Smooth muscle cell of trachea (primary cell): ENCODE measurements around the gene CHST6. TPM values are rescaled to one million over a fixed set of nuclear protein-coding genes. Genes with fewer than 3 reads are reported as not detected.

Experiments used
- total RNA-seq: library from RNA; depleted of rRNA; stranded (reverse); fragments of >200 nt; gene quantifications from 2 replicates; pipeline ENCODE4 v1.2.1, GENCODE V29; 2014

CHST6 gene
- total RNA-seq: 0.17 and 0.44 TPM in 2 replicates

DNA sequence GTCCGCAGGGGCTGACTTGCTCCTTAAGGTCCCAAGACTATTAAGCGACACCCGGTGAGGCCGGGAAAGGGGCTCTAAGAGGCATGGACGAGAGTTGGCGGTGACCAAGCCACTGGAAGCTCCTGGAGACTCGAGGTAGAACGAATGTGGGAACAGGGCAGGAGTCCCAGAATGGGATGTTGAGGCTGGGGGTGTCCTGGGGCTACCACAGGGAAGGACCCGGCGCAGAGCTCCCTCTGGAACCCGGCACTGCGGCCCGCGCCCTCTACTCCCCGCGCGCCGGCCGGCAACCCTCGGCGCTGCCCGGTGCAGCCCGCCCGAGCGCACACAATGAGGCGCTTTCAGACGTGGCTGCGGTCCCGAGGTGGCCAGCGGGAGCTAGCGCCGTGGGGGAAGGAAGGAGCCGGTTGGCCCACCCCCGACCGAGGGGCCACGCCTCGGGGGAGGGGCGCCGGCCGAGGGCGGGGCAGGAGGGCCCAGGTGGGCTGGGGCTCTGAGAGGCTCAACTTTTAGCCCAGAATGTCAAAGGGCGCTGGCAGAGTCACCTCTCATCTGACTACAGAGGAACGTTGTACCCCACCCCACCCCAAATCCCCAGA lies at the start of gene CHST6:
TSS of gene CHST6 (minus strand) at position 366 of the 599 bp plus-strand sequence. CDS start 15,613 bp downstream, outside the sequence.

DNA sequence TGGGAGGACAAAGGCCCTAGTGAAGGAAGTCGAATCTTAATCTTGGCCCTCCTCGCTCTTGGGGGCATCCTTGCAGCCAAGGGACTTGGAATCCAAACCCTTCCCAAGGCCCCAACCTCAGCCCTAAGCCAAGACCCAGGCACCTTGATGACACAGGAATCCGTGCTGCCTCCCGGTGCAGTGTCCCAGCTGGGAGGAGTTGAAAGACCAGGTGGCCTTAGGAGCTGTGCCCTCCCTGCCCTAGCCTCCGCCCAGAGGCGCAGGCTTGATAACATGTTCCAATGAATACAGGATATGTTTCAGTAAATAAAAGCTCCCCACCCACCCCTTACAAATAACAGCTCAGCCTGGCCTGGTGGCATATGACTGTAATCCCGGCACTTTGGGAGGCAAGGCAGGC lies 40.7 kb upstream of the CHST6 start, which contains the start of gene CHST5:
TSS of gene CHST5 (minus strand) at position 208 of the 400 bp plus-strand sequence. CDS start 5,724 bp downstream, outside the sequence.

GRCh38 chr16:75464122-75464918 lies 30.9 kb downstream of the CHST6 start, which contains the start of gene TMEM170A:
Gene TMEM170A (minus strand): TSS chr16:75464689. CDS start chr16:75464600, 89 bp downstream.

DNA sequence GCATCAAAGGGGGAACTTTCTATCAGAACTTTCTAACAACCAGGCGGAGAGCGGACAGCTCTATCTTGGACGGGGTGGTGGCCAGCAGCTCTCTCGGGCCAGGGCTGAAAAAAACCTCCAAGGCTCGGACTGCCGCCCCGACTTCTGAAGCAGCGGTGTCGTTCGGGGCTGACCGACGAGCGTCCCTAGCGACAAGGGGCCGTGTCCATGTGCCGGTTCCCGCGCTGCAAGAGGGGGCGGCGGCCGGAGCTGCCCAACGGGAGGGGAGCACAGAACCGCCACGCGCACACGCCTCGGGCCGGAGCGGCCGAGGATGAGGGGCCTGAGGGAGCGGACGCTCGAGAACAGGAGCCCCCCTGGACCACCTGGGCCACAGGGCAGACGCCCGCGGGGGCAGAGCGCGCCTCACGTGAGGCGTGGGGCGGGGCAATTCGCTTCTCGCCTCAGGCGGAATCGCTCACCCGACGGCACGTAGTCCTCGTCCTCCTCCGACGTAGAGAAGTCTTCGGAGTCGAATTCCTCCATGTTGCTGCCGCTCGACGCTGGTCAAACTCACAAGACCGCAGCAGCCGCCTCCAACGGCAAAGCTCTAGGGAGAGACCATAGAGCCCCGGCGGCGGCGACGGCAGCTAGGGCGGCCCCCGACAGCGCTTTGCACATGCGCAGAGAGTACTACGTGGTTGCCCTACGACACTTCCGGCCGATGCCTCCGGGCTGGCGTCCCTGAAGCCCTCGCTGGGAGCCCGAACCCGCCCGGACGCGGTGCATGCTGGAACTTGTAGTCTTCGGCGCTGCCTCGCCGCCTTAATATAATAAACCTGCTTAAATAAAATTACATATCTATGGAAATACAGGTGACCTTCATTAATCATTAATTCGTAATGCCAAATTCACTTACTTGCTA lies 62.2 kb downstream of the CHST6 start, which contains the start of gene CFDP1:
TSS of gene CFDP1 (minus strand) at position 676 of the 904 bp plus-strand sequence. CDS start at position 525, 151 bp downstream.

Other genes starting within 250 kb of the CHST6 start
- gene BCAR1, start 243.8 kb downstream of the CHST6 start, total RNA-seq: 36.1 and 59.4 TPM in 2 replicates
- gene CFDP1, start 61.9 kb downstream of the CHST6 start, total RNA-seq: 50.0 and 67.3 TPM in 2 replicates
- gene TMEM170A, start 30.8 kb downstream of the CHST6 start, total RNA-seq: 11.5 and 16.4 TPM in 2 replicates
- gene CHST5, start 40.7 kb upstream of the CHST6 start, total RNA-seq: 0.15 and 0.17 TPM in 2 replicates
- 9.3 and 18.4 TPM in 2 replicates for gene TMEM231, start 60.8 kb upstream of the CHST6 start, total RNA-seq
- gene GABARAPL2, start 70.9 kb upstream of the CHST6 start, total RNA-seq: 32.6 and 53.4 TPM in 2 replicates
- 46.5 and 49.1 TPM in 2 replicates for gene ADAT1, start 127.8 kb upstream of the CHST6 start, total RNA-seq
- gene KARS1, start 152.2 kb upstream of the CHST6 start, total RNA-seq: 140 and 168 TPM in 2 replicates
- gene TERF2IP, start 152.3 kb upstream of the CHST6 start, total RNA-seq: 49.6 and 53.4 TPM in 2 replicates
- gene CPHXL2, start 181.6 kb upstream of the CHST6 start, total RNA-seq: not detected in 2 replicates
- not detected in 2 replicates for gene DUXB, start 206.0 kb upstream of the CHST6 start, total RNA-seq
- gene CPHXL, start 231.0 kb upstream of the CHST6 start, total RNA-seq: not detected in 2 replicates